ENCODE results near the gene LGMN.

LGMN gene

GRCh38 chr14:92719890-92720323 is 28.5 kb downstream of the LGMN start:
- Histone ChIP-seq H3K4me1 (ENCODE audit: insufficient read depth, low read length) (no peaks in the 10 kb centered on the region), H3K27me3 (ENCODE audit: insufficient read depth, low read length, poor library complexity) (no peaks in the 10 kb centered on the region), H3K4me3 (ENCODE audit: low read depth in 1 of 2, low read length in 2 of 2) (no peak overlapping the region), H3K4me2 (ENCODE audit: insufficient read depth, low read length) (no peak overlapping the region), H3K27ac (ENCODE audit: low read length) (no peak overlapping the region), H3K79me2 (ENCODE audit: insufficient read depth, low read length) (no peaks in the 10 kb centered on the region), H2AFZ (ENCODE audit: low read depth, low read length) (no peak overlapping the region), H3K36me3 (ENCODE audit: insufficient read depth, low read length) (peaks cover 3% of the 10 kb centered on the region), H4K20me1 (ENCODE audit: insufficient read depth, low read length) (no peaks in the 10 kb centered on the region), H3K9ac (ENCODE audit: low read depth, low read length) (no peak overlapping the region), H3K9me3 (ENCODE audit: insufficient read depth, low read length, severe bottlenecking) (no peaks in the 10 kb centered on the region)
- no peak for TF ChIP-seq CTCF (IDR thresholded peaks at IDR 0.05; ENCODE audit: borderline replicate concordance, extremely low read depth, low read length, poor library complexity, severe bottlenecking)
- TF ChIP-seq EZH2 (IDR thresholded peaks at IDR 0.05; ENCODE audit: borderline replicate concordance, low read depth, low read length, severe bottlenecking), result no peak
- ATAC-seq (ENCODE audit: insufficient read depth, low read depth) (no peak), DNase-seq (no peak)

DNA sequence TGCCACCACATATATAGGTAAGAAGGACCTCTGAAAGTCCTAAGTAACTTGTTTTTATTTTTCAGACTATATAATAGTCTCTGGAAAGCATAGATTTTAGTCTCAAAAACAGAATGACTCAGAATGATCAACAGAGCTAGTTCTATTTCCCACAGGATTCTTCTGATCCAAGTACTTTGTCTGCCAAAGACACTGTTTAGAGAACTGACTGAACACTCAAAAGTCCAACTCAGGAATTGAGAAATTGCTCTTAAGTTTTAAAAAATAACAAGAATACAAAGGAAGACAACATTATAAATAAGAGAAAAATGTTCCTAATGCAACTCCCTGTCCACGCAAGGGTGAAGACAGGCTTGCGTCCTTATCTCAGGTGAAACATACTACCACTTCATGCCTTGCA is 29.0 kb downstream of the LGMN start:
- Histone ChIP-seq H3K36me3 (ENCODE audit: insufficient read depth, low read length) (peaks cover 3% of the 10 kb centered on the region), H3K27me3 (ENCODE audit: insufficient read depth, low read length, poor library complexity) (no peaks in the 10 kb centered on the region), H3K4me1 (ENCODE audit: insufficient read depth, low read length) (no peaks in the 10 kb centered on the region), H2AFZ (ENCODE audit: low read depth, low read length) (no peak overlapping the region), H3K27ac (ENCODE audit: low read length) (no peak overlapping the region), H3K9ac (ENCODE audit: low read depth, low read length) (no peak overlapping the region), H3K4me2 (ENCODE audit: insufficient read depth, low read length) (no peak overlapping the region), H4K20me1 (ENCODE audit: insufficient read depth, low read length) (no peaks in the 10 kb centered on the region), H3K79me2 (ENCODE audit: insufficient read depth, low read length) (no peaks in the 10 kb centered on the region), H3K9me3 (ENCODE audit: insufficient read depth, low read length, severe bottlenecking) (no peaks in the 10 kb centered on the region), H3K4me3 (ENCODE audit: low read depth in 1 of 2, low read length in 2 of 2) (no peak overlapping the region)
- ATAC-seq (ENCODE audit: insufficient read depth, low read depth), result no peak
- TF ChIP-seq CTCF (IDR thresholded peaks at IDR 0.05; ENCODE audit: borderline replicate concordance, extremely low read depth, low read length, poor library complexity, severe bottlenecking), result no peak
- no peak for TF ChIP-seq EZH2 (IDR thresholded peaks at IDR 0.05; ENCODE audit: borderline replicate concordance, low read depth, low read length, severe bottlenecking)
- no peak for DNase-seq

DNA sequence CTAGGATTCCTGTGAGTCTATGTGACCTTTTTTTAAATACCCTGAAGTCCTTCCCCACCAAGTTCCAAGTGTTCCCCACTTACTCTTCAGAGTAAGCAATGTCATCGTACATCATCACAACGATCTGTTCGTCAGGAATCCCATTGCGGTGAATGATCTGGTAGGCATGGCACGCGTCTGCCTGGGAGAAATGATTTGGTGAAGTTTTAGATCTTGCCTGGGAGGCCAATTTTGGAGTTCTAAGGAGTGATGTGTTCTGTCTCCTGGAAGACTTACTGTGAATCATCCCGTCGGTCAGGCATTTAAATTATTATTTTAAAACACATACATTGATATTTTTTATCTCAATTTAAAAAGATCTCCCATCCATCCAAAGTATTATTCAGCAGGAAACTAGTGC is 29.8 kb downstream of the LGMN start:
- H3K79me2 ChIP-seq (ENCODE audit: insufficient read depth, low read length), result no peaks in the 10 kb centered on the region
- no peak overlapping the region for H2AFZ ChIP-seq (ENCODE audit: low read depth, low read length)
- ATAC-seq (ENCODE audit: insufficient read depth, low read depth) (no peak), DNase-seq (no peak)
- H4K20me1 ChIP-seq (ENCODE audit: insufficient read depth, low read length), result no peaks in the 10 kb centered on the region
- no peak overlapping the region for H3K4me2 ChIP-seq (ENCODE audit: insufficient read depth, low read length)
- no peak overlapping the region for H3K4me3 ChIP-seq (ENCODE audit: low read depth in 1 of 2, low read length in 2 of 2)
- no peak overlapping the region for H3K27ac ChIP-seq (ENCODE audit: low read length)
- H3K9me3 ChIP-seq (ENCODE audit: insufficient read depth, low read length, severe bottlenecking), result no peaks in the 10 kb centered on the region
- H3K4me1 ChIP-seq (ENCODE audit: insufficient read depth, low read length), result no peaks in the 10 kb centered on the region
- peaks cover 3% of the 10 kb centered on the region for H3K36me3 ChIP-seq (ENCODE audit: insufficient read depth, low read length)
- no peak overlapping the region for H3K9ac ChIP-seq (ENCODE audit: low read depth, low read length)
- TF ChIP-seq CTCF (IDR thresholded peaks at IDR 0.05; ENCODE audit: borderline replicate concordance, extremely low read depth, low read length, poor library complexity, severe bottlenecking) (no peak), EZH2 (IDR thresholded peaks at IDR 0.05; ENCODE audit: borderline replicate concordance, low read depth, low read length, severe bottlenecking) (no peak)
- no peaks in the 10 kb centered on the region for H3K27me3 ChIP-seq (ENCODE audit: insufficient read depth, low read length, poor library complexity)

DNA sequence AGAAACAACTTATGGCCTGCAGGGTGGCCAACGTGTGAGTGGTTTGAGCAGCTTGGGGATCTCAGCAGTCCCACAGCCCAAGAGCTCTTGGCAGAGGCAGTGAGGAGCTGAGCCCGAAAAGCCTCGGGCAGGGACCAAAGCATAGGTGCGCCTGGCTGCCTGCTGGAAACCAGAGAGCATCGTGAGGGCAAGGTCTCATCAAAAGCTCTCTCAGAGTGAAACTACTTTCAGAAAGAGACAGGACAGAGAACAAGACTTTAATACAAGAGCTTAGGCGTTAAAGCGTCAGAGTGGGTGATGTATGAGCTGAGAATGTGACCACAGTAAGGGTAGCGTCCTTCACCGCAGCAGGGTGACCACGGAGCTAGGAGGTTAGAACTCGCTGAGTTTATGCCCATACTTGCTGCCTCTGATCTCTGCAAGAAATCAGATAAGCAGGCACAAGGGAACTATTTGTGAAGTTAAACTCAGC is 30.8 kb downstream of the LGMN start:
- no peak for ATAC-seq (ENCODE audit: insufficient read depth, low read depth)
- Histone ChIP-seq H3K27ac (ENCODE audit: low read length) (no peak overlapping the region), H2AFZ (ENCODE audit: low read depth, low read length) (no peak overlapping the region), H3K4me1 (ENCODE audit: insufficient read depth, low read length) (no peaks in the 10 kb centered on the region), H3K9ac (ENCODE audit: low read depth, low read length) (no peak overlapping the region), H3K4me2 (ENCODE audit: insufficient read depth, low read length) (no peak overlapping the region), H4K20me1 (ENCODE audit: insufficient read depth, low read length) (no peaks in the 10 kb centered on the region), H3K9me3 (ENCODE audit: insufficient read depth, low read length, severe bottlenecking) (no peaks in the 10 kb centered on the region), H3K36me3 (ENCODE audit: insufficient read depth, low read length) (peaks cover 3% of the 10 kb centered on the region), H3K27me3 (ENCODE audit: insufficient read depth, low read length, poor library complexity) (no peaks in the 10 kb centered on the region), H3K79me2 (ENCODE audit: insufficient read depth, low read length) (no peaks in the 10 kb centered on the region), H3K4me3 (ENCODE audit: low read depth in 1 of 2, low read length in 2 of 2) (no peak overlapping the region)
- TF ChIP-seq CTCF (IDR thresholded peaks at IDR 0.05; ENCODE audit: borderline replicate concordance, extremely low read depth, low read length, poor library complexity, severe bottlenecking), result no peak
- no peak for TF ChIP-seq EZH2 (IDR thresholded peaks at IDR 0.05; ENCODE audit: borderline replicate concordance, low read depth, low read length, severe bottlenecking)
- DNase-seq, result no peak

Data from DND-41 (cell line).